Thyroid gland (tissue), 4 donors: ENCODE data around the gene WNT3A. TPM values are rescaled to one million over a fixed set of nuclear protein-coding genes. Genes with fewer than 3 reads are reported as not detected.
"Not testable (repeated sequence)": the region's sequence is repeated elsewhere in the genome, so short reads cannot be mapped to it uniquely, and the experiment has no call there.

Experiments used
- DNase-seq, 2 donors: peaks; one replicate each; pipeline ENCODE4 v3.0.0-alpha.2; 2019
- H3K27ac ChIP-seq, 3 donors: fragments of 200-600 bp; sonication (generic); 1 replicate in 2 of 3; 2 replicates in 1 of 3; pipeline ENCODE4 v1.5.1; 2016 to 2019; ENCODE audit warnings: mild to moderate bottlenecking in 1 of 3, moderate library complexity in 1 of 3
- H3K27me3 ChIP-seq: fragments of 200-600 bp; sonication (generic); one replicate; pipeline ENCODE4 v1.5.1; 2019
- H3K36me3 ChIP-seq, 2 donors: fragments of 200-600 bp; sonication (generic); one replicate each; pipeline ENCODE4 v1.5.1; 2016 to 2019
- H3K4me1 ChIP-seq, 2 donors: fragments of 200-600 bp; sonication (generic); one replicate each; pipeline ENCODE4 v1.5.1; 2017 to 2019
- H3K4me3 ChIP-seq, 3 donors: fragments of 200-600 bp; sonication (generic); replicated peaks in 1 of 3; 1 replicate in 2 of 3; 2 replicates in 1 of 3; pipeline ENCODE4 v1.5.1; 2016; ENCODE audit warnings: mild to moderate bottlenecking in 1 of 3
- H3K9me3 ChIP-seq: fragments of 200-600 bp; sonication (generic); one replicate; pipeline ENCODE4 v1.5.1; 2017
- WGBS, 2 donors: methylation state at CpG; one replicate each; pipeline ENCODE4 v1.1.5; 2017; 5-methylcytosine and 5-hydroxymethylcytosine counted together
- intact Hi-C: fragments of 100-400 bp; cut with DNase I; formaldehyde crosslinking; loops from one replicate; pipeline ENCODE4 v1.15.1; 2023
- total RNA-seq, 4 donors: library from RNA; depleted of rRNA; stranded (reverse); fragments of >200 nt; gene quantifications; one replicate each; pipeline ENCODE4 v1.2.3, GENCODE V29; 2016
- TF ChIP-seq, protein P1 (sequence below), 6 experiments: fragments of 200-600 bp in 3 of 6; fragments of 450-650 bp in 3 of 6; sonication (generic) in 3 of 6; IDR thresholded peaks; one replicate each; pipeline ENCODE4 v1.5.1; 2016 to 2019; ENCODE audit warnings: antibody characterized with exemption in 6 of 6, mild to moderate bottlenecking in 2 of 6, inconsistent platforms in 1 of 6, moderate library complexity in 1 of 6

Gene WNT3A
- total RNA-seq, 4 donors from 2014 or later = not detected

DNA sequence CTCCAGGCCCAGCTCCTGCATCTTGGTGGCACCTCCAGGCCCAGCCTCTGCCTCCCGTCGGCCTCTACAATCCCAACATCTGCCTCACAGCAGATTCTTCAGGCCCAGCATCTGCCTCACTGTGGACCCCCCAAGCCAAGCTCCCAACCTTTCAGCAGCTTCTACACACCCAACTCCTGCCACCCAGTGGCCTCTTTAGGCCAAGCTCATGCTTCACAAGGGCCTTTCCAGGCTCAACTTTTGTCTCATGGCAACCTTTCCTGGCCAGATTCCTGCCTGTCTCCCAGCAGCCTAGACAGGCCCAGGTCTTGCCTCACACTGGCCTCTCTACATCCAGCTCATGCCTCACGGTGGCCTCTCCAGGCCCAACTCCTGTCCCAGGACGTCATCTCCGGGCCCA, 39.0 kb upstream of the WNT3A start:
- TF ChIP-seq, protein P1, sequence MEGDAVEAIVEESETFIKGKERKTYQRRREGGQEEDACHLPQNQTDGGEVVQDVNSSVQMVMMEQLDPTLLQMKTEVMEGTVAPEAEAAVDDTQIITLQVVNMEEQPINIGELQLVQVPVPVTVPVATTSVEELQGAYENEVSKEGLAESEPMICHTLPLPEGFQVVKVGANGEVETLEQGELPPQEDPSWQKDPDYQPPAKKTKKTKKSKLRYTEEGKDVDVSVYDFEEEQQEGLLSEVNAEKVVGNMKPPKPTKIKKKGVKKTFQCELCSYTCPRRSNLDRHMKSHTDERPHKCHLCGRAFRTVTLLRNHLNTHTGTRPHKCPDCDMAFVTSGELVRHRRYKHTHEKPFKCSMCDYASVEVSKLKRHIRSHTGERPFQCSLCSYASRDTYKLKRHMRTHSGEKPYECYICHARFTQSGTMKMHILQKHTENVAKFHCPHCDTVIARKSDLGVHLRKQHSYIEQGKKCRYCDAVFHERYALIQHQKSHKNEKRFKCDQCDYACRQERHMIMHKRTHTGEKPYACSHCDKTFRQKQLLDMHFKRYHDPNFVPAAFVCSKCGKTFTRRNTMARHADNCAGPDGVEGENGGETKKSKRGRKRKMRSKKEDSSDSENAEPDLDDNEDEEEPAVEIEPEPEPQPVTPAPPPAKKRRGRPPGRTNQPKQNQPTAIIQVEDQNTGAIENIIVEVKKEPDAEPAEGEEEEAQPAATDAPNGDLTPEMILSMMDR (IDR thresholded peaks at IDR 0.05) = peak in 1 of 6 experiments; percentile 6
- 89 to 90% methylated on average over 3 to 5 of the region's 5 CpGs for WGBS, 2 donors
- H3K4me3 ChIP-seq, intact Hi-C loops, H3K9me3 ChIP-seq, H3K27me3 ChIP-seq, H3K27ac ChIP-seq, H3K4me1 ChIP-seq, H3K36me3 ChIP-seq, DNase-seq: not testable (repeated sequence)

DNA sequence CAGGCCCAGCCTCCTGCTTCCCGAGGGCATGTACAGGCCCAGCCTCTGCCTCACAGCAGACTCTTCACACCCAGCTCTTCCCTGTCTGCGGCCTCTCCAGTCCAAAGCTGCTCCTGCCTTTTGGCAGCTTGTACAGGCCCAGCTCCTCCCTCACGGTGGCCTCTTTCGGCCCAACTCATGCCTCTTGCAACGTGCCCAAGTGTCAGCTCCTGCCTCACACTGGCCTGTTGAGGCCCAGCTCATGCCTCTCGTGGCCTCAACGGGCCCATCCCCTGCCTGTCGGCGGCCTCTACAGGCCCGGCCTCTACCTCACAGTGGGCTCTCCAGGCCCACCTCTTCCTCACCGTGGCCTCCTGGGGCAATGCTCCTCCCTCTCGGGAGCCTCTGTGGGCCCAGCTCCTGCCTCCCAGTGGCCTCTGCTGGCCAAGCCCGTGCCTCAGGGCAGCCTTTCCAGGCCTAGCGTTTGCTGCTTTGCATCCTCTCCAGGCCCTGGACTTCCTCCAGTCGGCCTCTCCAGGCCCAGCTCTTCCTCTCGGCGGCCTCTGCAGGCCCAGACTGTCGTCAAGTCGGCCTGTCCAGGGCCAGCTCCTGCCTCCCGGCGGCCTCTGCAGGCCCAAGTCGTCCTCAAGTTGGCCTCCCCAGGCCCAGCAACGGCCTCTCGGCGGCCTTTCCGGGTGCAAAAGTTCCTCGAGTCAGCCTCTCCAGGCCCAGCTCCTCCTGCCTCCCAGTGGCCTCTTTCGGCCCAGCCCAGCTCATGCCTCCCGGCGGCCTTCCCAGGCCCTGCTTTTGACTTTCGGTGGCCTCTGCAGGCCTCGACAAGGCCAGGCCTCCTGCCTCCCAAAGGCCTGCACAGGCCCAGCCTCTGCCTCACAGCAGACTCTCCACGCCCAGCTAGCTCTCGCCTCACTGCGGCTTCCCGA, 36.5 kb upstream of the WNT3A start:
- H3K27me3 ChIP-seq, H3K27ac ChIP-seq, H3K9me3 ChIP-seq, H3K36me3 ChIP-seq, H3K4me3 ChIP-seq, intact Hi-C loops, DNase-seq, H3K4me1 ChIP-seq: not testable (repeated sequence)
- WGBS, 2 donors = 89 to 90% methylated on average over 20 to 32 of the region's 36 CpGs

DNA sequence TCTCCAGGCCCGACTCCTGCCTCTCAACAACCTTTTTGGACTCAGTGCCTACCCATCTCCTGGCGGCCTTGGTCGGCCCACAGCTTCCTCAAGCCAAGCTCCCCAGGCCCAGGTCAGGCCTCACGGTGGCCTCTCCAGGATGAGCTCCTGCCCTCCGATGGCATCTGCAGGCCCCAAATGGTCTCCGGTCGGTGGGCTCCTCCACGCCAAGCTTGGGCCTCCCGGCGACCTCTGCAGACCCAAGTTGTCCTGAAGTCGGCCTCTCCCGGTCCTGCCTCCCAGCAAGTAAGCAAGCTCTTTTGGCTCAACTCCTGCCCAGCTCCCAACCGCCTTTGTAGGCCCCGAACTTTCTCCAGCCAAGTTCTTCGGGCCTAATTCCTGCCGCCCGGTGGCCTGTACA, 35.6 kb upstream of the WNT3A start:
- H3K27me3 ChIP-seq, intact Hi-C loops, H3K4me1 ChIP-seq, DNase-seq, H3K36me3 ChIP-seq, H3K9me3 ChIP-seq, H3K27ac ChIP-seq, H3K4me3 ChIP-seq: not testable (repeated sequence)
- 96 to 99% methylated on average over 3 to 12 of the region's 17 CpGs for WGBS, 2 donors

DNA sequence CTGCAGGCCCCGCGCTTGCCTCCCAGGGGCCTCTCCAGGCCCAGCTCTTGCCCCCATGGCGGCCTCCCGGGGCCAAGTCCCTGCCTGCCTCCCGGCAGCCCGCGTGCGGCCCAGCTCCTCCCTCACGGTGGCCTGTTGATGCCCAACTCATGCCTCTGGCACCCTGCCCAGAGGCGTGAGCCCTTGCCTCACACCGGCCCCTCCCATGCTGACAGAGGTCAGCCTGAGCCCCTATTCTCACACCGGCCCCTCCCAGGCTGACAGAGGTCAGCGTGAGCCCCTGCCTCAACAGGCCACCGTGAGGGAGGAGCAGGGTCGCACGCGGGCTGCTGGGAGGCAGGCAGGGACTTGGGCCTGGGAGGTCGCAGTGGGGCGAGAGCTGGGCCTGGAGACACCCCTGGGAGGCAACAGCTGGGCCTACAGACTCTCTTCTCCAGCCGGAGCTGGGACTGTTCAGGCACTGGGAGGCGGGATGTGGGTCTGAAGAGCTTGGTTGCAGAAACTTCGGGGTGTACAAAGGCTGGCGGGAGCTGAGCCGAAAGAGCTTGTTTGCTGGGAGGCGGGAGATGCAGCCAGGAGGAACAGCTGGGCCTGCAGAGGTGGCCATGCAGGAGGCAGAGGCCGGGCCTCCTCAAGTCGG, 35.0 kb upstream of the WNT3A start:
- H3K9me3 ChIP-seq, intact Hi-C loops, DNase-seq, H3K27me3 ChIP-seq, H3K36me3 ChIP-seq, H3K4me3 ChIP-seq, H3K4me1 ChIP-seq, H3K27ac ChIP-seq: not testable (repeated sequence)
- 96 to 97% methylated on average over 10 to 11 of the region's 27 CpGs for WGBS, 2 donors

DNA sequence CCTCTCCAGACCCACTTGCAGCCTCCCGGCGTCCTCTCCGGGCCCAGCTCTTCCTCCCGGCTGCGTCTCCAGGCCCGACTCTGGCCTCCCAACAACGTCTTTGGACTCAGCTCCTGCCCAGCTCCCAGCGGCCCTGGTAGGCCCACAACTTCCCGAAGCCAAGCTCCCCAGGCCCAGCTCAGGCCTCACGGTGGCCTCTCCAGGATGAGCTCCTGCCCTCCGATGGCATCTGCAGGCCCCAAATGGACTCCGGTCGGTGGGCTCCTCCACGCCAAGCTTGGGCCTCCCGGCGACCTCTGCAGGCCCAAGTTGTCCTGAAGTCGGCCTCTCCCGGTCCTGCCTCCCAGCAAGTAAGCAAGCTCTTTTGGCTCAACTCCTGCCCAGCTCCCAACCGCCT, 34.5 kb upstream of the WNT3A start:
- H3K9me3 ChIP-seq, H3K4me1 ChIP-seq, H3K27me3 ChIP-seq, H3K36me3 ChIP-seq, H3K27ac ChIP-seq, intact Hi-C loops, DNase-seq, H3K4me3 ChIP-seq: not testable (repeated sequence)
- 84 to 89% methylated on average over 11 to 14 of the region's 19 CpGs for WGBS, 2 donors

DNA sequence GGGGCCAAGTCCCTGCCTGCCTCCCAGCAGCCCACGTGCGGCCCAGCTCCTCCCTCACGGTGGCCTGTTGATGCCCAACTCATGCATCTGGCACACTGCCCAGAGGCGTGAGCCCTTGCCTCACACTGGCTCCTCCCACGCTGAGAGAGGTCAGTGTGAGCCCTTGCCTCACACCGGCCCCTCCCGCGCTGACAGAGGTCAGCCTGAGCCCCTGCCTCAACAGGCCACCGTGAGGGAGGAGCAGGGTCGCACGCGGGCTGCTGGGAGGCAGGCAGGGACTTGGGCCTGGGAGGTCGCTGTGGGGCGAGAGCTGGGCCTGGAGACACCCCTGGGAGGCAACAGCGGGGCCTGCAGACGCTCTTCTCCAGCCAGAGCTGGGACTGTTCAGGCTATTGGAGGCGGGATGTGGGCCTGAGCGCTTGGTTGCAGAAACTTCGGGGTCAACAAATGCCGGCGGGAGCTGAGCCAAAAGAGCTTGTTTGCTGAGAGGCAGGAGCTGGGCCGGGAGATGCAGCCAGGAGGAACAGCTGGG, 33.9 kb upstream of the WNT3A start:
- H3K4me3 ChIP-seq, H3K36me3 ChIP-seq, H3K27ac ChIP-seq, intact Hi-C loops, H3K9me3 ChIP-seq, H3K4me1 ChIP-seq, H3K27me3 ChIP-seq: not testable (repeated sequence)
- DNase-seq = peak in 1 of 2 donors; percentile 12
- 85 to 88% methylated on average over 10 to 14 of the region's 22 CpGs for WGBS, 2 donors

DNA sequence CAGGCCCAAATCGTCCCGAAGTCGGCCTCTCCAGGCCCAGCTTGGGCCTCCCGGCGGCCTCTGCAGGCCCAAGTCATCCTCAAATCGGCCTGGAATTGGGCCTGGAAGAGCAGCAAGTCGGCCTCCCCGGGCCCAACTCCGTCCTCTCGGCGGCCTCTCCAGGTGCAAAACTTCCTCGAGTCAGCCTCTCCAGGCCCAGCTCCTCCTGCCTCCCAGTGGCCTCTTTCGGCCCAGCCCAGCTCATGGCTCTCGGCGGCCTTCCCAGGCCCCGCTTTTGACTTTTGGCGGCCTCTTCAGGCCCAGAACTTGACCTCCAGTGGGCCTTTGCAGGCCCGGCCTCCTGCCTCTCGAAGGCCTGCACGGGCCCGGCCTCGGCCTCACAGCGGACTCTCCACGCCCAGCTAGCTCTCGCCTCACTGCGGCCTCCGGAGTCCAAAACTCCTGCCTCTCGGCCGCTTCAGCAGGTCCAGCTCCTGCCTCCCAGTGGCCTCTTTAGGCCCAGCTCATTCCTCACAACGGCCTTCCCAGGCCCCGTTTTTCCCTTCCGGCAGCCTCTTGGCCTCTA, 33.0 kb upstream of the WNT3A start:
- H3K27ac ChIP-seq, intact Hi-C loops, DNase-seq: not testable (repeated sequence)

DNA sequence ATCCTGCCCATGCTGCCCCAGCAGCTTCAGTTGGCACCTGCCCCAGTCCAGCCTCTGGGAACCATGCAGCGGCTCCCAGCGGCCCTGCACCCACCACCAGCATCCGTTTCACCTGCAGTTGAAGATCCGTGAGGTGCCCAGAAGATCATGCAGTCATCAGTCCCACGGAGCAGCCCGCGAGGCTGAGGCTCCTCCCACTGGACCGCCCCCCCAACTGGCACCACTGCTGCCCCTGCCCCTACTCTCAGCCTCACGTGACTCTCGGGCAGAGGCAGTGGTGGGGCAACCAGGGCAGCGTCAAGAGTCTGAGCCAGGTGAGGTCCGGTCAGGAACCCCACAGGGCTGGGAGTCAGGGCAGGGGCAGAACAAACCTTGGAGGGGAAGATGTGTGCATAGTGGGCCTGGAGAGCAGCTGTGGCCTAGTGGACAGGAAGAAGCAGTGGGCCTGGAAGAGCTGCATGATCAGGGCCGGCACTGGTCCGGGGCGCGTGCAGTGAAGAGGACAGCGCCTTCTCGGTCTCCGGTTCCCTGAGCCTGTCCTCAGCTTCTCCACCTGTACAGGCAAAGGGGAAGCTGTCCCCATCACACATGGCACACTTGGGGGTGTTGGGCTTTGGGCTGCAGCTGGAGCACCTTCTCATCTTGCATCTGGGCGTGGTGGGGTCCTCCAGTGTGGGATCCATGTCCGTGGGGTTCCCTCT, 31.1 kb upstream of the WNT3A start:
- H3K4me1 ChIP-seq, H3K4me3 ChIP-seq, H3K27me3 ChIP-seq, H3K9me3 ChIP-seq, H3K27ac ChIP-seq, DNase-seq, H3K36me3 ChIP-seq, intact Hi-C loops: not testable (repeated sequence)
- 76 to 82% methylated on average over 6 to 14 of the region's 21 CpGs for WGBS, 2 donors

More for the DNA sequence above, 33.0 kb upstream of the WNT3A start:
- H3K9me3 ChIP-seq, H3K36me3 ChIP-seq, H3K27me3 ChIP-seq, H3K4me3 ChIP-seq, H3K4me1 ChIP-seq: not testable (repeated sequence)
- WGBS, 2 donors = 94% methylated on average over 17 to 23 of the region's 32 CpGs
